OCI-LY3 (cell line): ENCODE measurements around the gene MYBL2.

Experiments used
- CTCF ChIP-seq: fragments of 200-600, 300-600 bp; sonication (generic); IDR thresholded peaks from 2 replicates; pipeline ENCODE4 v1.5.1; 2014; ENCODE audit warnings: antibody characterized with exemption, low read length, low read depth
- EZH2phosphoT487 ChIP-seq: fragments of 200-600 bp; shearing (Covaris generic); IDR thresholded peaks from 2 replicates; pipeline ENCODE4 v1.6.1; 2018; ENCODE audit warnings: antibody characterized with exemption, mixed run types, low read depth

DNA sequence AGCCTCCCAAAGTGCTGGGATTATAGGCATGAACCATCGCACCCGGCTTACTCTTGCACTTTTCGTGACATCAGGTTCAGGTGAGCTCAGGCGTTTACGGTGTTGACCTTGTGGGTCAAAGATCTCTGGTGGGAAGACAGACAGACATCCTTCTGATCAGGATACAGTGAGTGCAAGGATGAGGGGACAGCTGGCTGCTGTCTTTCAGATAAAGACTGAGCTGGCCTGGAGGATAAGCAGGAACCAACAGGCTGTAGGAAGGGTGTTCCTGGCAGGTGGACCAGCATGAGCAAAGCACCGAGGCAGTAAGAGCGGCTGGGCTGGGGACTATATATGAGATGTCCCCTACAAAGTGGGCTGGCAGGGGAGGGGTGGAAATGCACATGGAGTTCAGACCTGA lies 71.0 kb downstream of the MYBL2 start:
- no peak for TF ChIP-seq CTCF
- TF ChIP-seq EZH2phosphoT487: no peak
